Fibroblast of lung (primary cell): ENCODE results near the gene XYLT1. TPM values are rescaled to one million over a fixed set of nuclear protein-coding genes. Genes with fewer than 3 reads are reported as not detected.

ENCODE experiments used
- DNase-seq, 2 donors: peaks; one replicate each; pipeline versions ENCODE4 v3.0.0 to v3.0.0-alpha.2; 2010; ENCODE audit warnings: low read depth in 2 of 2
- H2AFZ ChIP-seq: 2 replicates; pipeline ENCODE4 v1.5.1; 2012; ENCODE audit warnings: low read length, control low read depth, inconsistent platforms
- H3K27ac ChIP-seq: 2 replicates; pipeline ENCODE4 v1.5.1; 2011; ENCODE audit warnings: low read length, control low read depth; ENCODE audit not compliant: insufficient read depth
- H3K27me3 ChIP-seq: 2 replicates; pipeline ENCODE4 v1.5.1; 2011; ENCODE audit warnings: mild to moderate bottlenecking, low read length; ENCODE audit not compliant: control insufficient read depth, insufficient read depth
- H3K36me3 ChIP-seq: 2 replicates; pipeline ENCODE4 v1.5.1; 2011; ENCODE audit warnings: low read length; ENCODE audit not compliant: control insufficient read depth, insufficient read depth
- H3K4me1 ChIP-seq: 2 replicates; pipeline ENCODE4 v1.5.1; 2011; ENCODE audit warnings: low read length; ENCODE audit not compliant: control insufficient read depth, insufficient read depth; ENCODE audit errors: extremely low read depth
- H3K4me2 ChIP-seq: 2 replicates; pipeline ENCODE4 v1.5.1; 2011; ENCODE audit warnings: low read length, control low read depth; ENCODE audit not compliant: insufficient read depth; ENCODE audit errors: extremely low read depth
- H3K4me3 ChIP-seq, 4 experiments: fragments of 200-600 bp in 1 of 4; sonication (generic) in 1 of 4; replicated peaks in 1 of 4; 2 replicates each; pipeline ENCODE4 v1.5.1; 2011 to 2016; ENCODE audit warnings: low read length in 4 of 4, low read depth in 3 of 4, mild to moderate bottlenecking in 3 of 4, control low read depth in 2 of 4, inconsistent platforms in 1 of 4, mixed read lengths in 1 of 4; ENCODE audit not compliant: insufficient read depth in 1 of 4; ENCODE audit errors: control extremely low read depth in 1 of 4
- H3K79me2 ChIP-seq: 2 replicates; pipeline ENCODE4 v1.5.1; 2012; ENCODE audit warnings: mild to moderate bottlenecking, low read length, inconsistent platforms; ENCODE audit not compliant: control insufficient read depth, insufficient read depth
- H3K9ac ChIP-seq: 2 replicates; pipeline ENCODE4 v1.5.1; 2011; ENCODE audit warnings: mild to moderate bottlenecking, low read length, control low read depth; ENCODE audit not compliant: insufficient read depth
- H3K9me3 ChIP-seq: 2 replicates; pipeline ENCODE4 v1.5.1; 2012; ENCODE audit warnings: low read depth, low read length; ENCODE audit not compliant: control insufficient read depth, insufficient read depth
- H4K20me1 ChIP-seq: 2 replicates; pipeline ENCODE4 v1.5.1; 2011; ENCODE audit warnings: low read length; ENCODE audit not compliant: control insufficient read depth, insufficient read depth; ENCODE audit errors: extremely low read depth
- EZH2 ChIP-seq: IDR thresholded peaks from 2 replicates; pipeline ENCODE4 v1.5.1; 2012; ENCODE audit warnings: low read length, control low read depth, mild to moderate bottlenecking; ENCODE audit errors: missing control alignments
- polyA plus RNA-seq, 2 donors: library from polyadenylated mRNA; depleted of rRNA in 1 of 2; stranded (reverse) in 1 of 2; unstranded in 1 of 2; fragments of >200 nt; gene quantifications; 2 replicates each; pipeline ENCODE4 v1.2.1, GENCODE V29; 2011 to 2012; ENCODE audit warnings: missing spikeins in 1 of 2
- total RNA-seq: library from RNA; depleted of rRNA; stranded (reverse); fragments of >200 nt; gene quantifications from 2 replicates; pipeline ENCODE4 v1.2.1, GENCODE V29; 2014
- TF ChIP-seq, protein P1 (sequence below), 2 donors: IDR thresholded peaks in 1 of 2; conservative IDR thresholded peaks in 1 of 2; 1 replicate in 1 of 2; 2 replicates in 1 of 2; pipeline ENCODE4 v1.5.1; 2011 to 2012; ENCODE audit warnings: low read length in 2 of 2, control low read depth in 1 of 2, inconsistent platforms in 1 of 2, low read depth in 1 of 2, mild to moderate bottlenecking in 1 of 2

XYLT1 gene
- total and polyA plus RNA-seq, 2 donors (not counting 1 experiment from before 2014, with no cell fraction given), result 9.3 to 21.8 TPM

DNA sequence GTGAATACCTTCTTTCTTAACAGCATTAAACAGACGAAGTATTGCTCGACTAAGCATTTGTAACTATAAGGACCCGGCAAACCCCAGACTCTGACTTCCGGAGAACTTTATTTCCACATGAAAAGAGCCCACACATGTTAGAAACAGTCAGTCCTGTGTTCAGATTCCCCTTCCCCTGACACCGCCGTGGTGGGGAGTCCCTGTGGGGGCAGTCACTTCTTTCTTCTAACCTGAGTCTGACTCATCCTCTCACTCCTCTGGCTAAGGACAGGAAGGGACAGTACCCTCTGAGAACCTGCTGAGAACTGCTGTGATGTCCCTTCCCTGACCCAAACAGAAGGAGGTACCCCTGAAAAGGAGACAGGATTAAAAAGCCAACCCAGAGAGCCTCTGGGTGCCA is 165.1 kb downstream of the XYLT1 start:
- Histone ChIP-seq H4K20me1 (no peaks in the 10 kb centered on the region), H3K4me2 (no peak overlapping the region), H3K36me3 (no peaks in the 10 kb centered on the region), H3K9ac (no peak overlapping the region), H2AFZ (no peak overlapping the region), H3K9me3 (no peaks in the 10 kb centered on the region), H3K4me1 (no peaks in the 10 kb centered on the region), H3K27ac (no peak overlapping the region), H3K27me3 (no peaks in the 10 kb centered on the region), H3K4me3 (no peak overlapping the region), H3K79me2 (no peaks in the 10 kb centered on the region)
- DNase-seq, result no peak
- TF ChIP-seq EZH2, result no peak
- TF ChIP-seq, protein P1, sequence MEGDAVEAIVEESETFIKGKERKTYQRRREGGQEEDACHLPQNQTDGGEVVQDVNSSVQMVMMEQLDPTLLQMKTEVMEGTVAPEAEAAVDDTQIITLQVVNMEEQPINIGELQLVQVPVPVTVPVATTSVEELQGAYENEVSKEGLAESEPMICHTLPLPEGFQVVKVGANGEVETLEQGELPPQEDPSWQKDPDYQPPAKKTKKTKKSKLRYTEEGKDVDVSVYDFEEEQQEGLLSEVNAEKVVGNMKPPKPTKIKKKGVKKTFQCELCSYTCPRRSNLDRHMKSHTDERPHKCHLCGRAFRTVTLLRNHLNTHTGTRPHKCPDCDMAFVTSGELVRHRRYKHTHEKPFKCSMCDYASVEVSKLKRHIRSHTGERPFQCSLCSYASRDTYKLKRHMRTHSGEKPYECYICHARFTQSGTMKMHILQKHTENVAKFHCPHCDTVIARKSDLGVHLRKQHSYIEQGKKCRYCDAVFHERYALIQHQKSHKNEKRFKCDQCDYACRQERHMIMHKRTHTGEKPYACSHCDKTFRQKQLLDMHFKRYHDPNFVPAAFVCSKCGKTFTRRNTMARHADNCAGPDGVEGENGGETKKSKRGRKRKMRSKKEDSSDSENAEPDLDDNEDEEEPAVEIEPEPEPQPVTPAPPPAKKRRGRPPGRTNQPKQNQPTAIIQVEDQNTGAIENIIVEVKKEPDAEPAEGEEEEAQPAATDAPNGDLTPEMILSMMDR (conservative IDR thresholded peaks at IDR 0.05 in 1 of 2, IDR thresholded peaks at IDR 0.05 in 1 of 2; ENCODE audit: low read depth in 1 of 2, low read length in 2 of 2), result no peak

DNA sequence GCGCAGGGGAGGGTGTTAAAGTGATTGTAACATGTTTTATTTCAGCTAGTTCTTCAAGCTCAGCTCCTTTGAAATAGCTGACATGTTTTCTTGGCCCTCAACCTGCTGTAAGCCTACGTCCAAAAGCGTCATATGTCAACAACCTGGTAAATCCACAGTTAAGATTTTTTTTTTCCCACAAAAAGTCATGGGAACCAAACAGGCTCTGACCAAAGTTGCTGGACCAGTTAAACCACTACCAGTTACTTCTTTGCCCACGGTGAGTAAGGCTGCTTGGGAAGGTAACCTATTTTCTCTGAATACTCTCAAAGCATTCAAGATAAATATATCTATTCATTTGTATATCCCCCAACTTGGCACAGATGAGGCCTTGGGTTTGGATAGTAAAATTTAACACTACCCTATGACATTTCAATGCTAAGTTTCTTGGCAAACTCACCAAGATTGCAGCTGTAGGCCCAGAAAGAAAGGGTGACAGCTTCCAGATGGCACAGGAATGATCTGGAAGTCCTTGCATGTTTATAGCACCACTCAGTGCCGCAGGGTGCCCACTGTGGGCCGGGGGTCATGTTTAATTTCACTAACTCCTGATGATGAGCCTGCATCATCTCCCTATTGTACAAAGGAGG is 166.2 kb downstream of the XYLT1 start:
- no peaks in the 10 kb centered on the region for H3K27me3 ChIP-seq
- no peak for TF ChIP-seq EZH2
- TF ChIP-seq, protein P1 (conservative IDR thresholded peaks at IDR 0.05 in 1 of 2, IDR thresholded peaks at IDR 0.05 in 1 of 2; ENCODE audit: low read depth in 1 of 2, low read length in 2 of 2), result no peak
- H3K27ac ChIP-seq, result no peak overlapping the region
- no peak overlapping the region for H3K4me2 ChIP-seq
- no peak overlapping the region for H2AFZ ChIP-seq
- no peaks in the 10 kb centered on the region for H3K4me1 ChIP-seq
- H4K20me1 ChIP-seq, result no peaks in the 10 kb centered on the region
- H3K79me2 ChIP-seq, result no peaks in the 10 kb centered on the region
- no peak overlapping the region for H3K9ac ChIP-seq
- no peaks in the 10 kb centered on the region for H3K9me3 ChIP-seq
- H3K4me3 ChIP-seq, result no peak overlapping the region
- DNase-seq, result peak; percentile 36 to 52
- H3K36me3 ChIP-seq, result no peaks in the 10 kb centered on the region

- no peak overlapping the region for H2AFZ ChIP-seq
- TF ChIP-seq, protein P1 (conservative IDR thresholded peaks at IDR 0.05 in 1 of 2, IDR thresholded peaks at IDR 0.05 in 1 of 2; ENCODE audit: low read depth in 1 of 2, low read length in 2 of 2), result no peak
- TF ChIP-seq EZH2, result no peak
- no peaks in the 10 kb centered on the region for H3K27me3 ChIP-seq
- H3K4me2 ChIP-seq, result no peak overlapping the region
- no peaks in the 10 kb centered on the region for H3K79me2 ChIP-seq
- H3K4me1 ChIP-seq, result no peaks in the 10 kb centered on the region
- no peaks in the 10 kb centered on the region for H4K20me1 ChIP-seq
- no peak overlapping the region for H3K9ac ChIP-seq
- DNase-seq, result no peak
- no peak overlapping the region for H3K27ac ChIP-seq
- no peaks in the 10 kb centered on the region for H3K36me3 ChIP-seq
- no peak overlapping the region for H3K4me3 ChIP-seq
- no peaks in the 10 kb centered on the region for H3K9me3 ChIP-seq
Measured at GRCh38 chr16:17304106-17304490, 166.7 kb downstream of the XYLT1 start.
